ENCODE data around the gene NINL.
A peak's percentile ranks its signal among the peaks of the same experiment; 100 is the strongest.
"Not testable (repeated sequence)": the region's sequence is repeated elsewhere in the genome, so short reads cannot be mapped to it uniquely, and the experiment has no call there.

NINL gene

GRCh38 chr20:25477014-25477882, 108.1 kb downstream of the NINL start:
- H3K36me3 ChIP-seq (replicated peaks) = peaks cover 7% of the 10 kb centered on the region
- in situ Hi-C loops (cut with HindIII; ENCODE audit: low pct_ligation_motif_present, low sequenced_read_pairs) = no loop called here
- H3K27me3 ChIP-seq (replicated peaks) = no peaks in the 10 kb centered on the region
- no peak for TF ChIP-seq CTCF (IDR thresholded peaks at IDR 0.05; ENCODE audit: low read depth, low read length, missing control alignments)
- H3K27ac ChIP-seq = no peak overlapping the region
- no peak for DNase-seq
- no peak overlapping the region for H3K4me3 ChIP-seq (ENCODE audit: low read depth, low read length)

- H3K27me3 ChIP-seq (replicated peaks) = no peaks in the 10 kb centered on the region
- no peak overlapping the region for H3K27ac ChIP-seq
- H3K4me3 ChIP-seq (ENCODE audit: low read depth, low read length) = no peak overlapping the region
- in situ Hi-C loops (cut with HindIII; ENCODE audit: low pct_ligation_motif_present, low sequenced_read_pairs) = no loop called here
- no peak for TF ChIP-seq CTCF (IDR thresholded peaks at IDR 0.05; ENCODE audit: low read depth, low read length, missing control alignments)
- no peak for DNase-seq
- peaks cover 3% of the 10 kb centered on the region for H3K36me3 ChIP-seq (replicated peaks)
Measured at GRCh38 chr20:25476106-25477013, 109.0 kb downstream of the NINL start.

- H3K27me3 ChIP-seq (replicated peaks); H3K4me3 ChIP-seq (ENCODE audit: low read depth, low read length); H3K36me3 ChIP-seq (replicated peaks); DNase-seq; H3K27ac ChIP-seq; in situ Hi-C loops (cut with HindIII; ENCODE audit: low pct_ligation_motif_present, low sequenced_read_pairs): not testable (repeated sequence)
Measured at GRCh38 chr20:25473297-25473696, 112.0 kb downstream of the NINL start.

GRCh38 chr20:25471020-25471419, 114.3 kb downstream of the NINL start:
- H3K27me3 ChIP-seq (replicated peaks) = no peaks in the 10 kb centered on the region
- H3K27ac ChIP-seq = no peak overlapping the region
- H3K36me3 ChIP-seq (replicated peaks) = peaks cover 10% of the 10 kb centered on the region
- in situ Hi-C loops (cut with HindIII; ENCODE audit: low pct_ligation_motif_present, low sequenced_read_pairs) = no loop called here
- no peak for TF ChIP-seq CTCF (IDR thresholded peaks at IDR 0.05; ENCODE audit: low read depth, low read length, missing control alignments)
- DNase-seq = no peak
- H3K4me3 ChIP-seq (ENCODE audit: low read depth, low read length) = no peak overlapping the region

GRCh38 chr20:25470045-25470444, 115.3 kb downstream of the NINL start:
- peak; percentile 19 for DNase-seq
- peak; percentile 70 for TF ChIP-seq CTCF (IDR thresholded peaks at IDR 0.05; ENCODE audit: low read depth, low read length, missing control alignments)
- peaks cover 10% of the 10 kb centered on the region for H3K36me3 ChIP-seq (replicated peaks)

GRCh38 chr20:25469558-25469957, 115.8 kb downstream of the NINL start:
- DNase-seq = no peak
- no peak for TF ChIP-seq CTCF (IDR thresholded peaks at IDR 0.05; ENCODE audit: low read depth, low read length, missing control alignments)
- H3K27me3 ChIP-seq (replicated peaks) = no peaks in the 10 kb centered on the region
- no peak overlapping the region for H3K4me3 ChIP-seq (ENCODE audit: low read depth, low read length)
- no peak overlapping the region for H3K27ac ChIP-seq
- in situ Hi-C loops (cut with HindIII; ENCODE audit: low pct_ligation_motif_present, low sequenced_read_pairs) = no loop called here
- peaks cover 13% of the 10 kb centered on the region for H3K36me3 ChIP-seq (replicated peaks)

More at GRCh38 chr20:25470045-25470444, 115.3 kb downstream of the NINL start:
- no peaks in the 10 kb centered on the region for H3K27me3 ChIP-seq (replicated peaks)
- in situ Hi-C loops (cut with HindIII; ENCODE audit: low pct_ligation_motif_present, low sequenced_read_pairs) = no loop called here
- H3K27ac ChIP-seq = no peak overlapping the region
- no peak overlapping the region for H3K4me3 ChIP-seq (ENCODE audit: low read depth, low read length)

All from brain microvascular endothelial cell (primary cell).